ENCODE data around the gene HSPA1A. TPM values are rescaled to one million over a fixed set of nuclear protein-coding genes. Genes with fewer than 3 reads are reported as not detected.
A peak's percentile ranks its signal among the peaks of the same experiment; 100 is the strongest.

HSPA1A gene
- total and polyA plus RNA-seq, 9 of the 15 experiments (the other 6 are each of a cell fraction or from before 2014, with no cell fraction given) = 2.2 to 273 (median 107) TPM

- TF ChIP-seq MYNN (IDR thresholded peaks at IDR 0.05) = peak; percentile 98
- TF ChIP-seq MYNN (CRISPR knock-in tag; IDR thresholded peaks at IDR 0.05) = no peak
- no peak for TF ChIP-seq HNRNPK (IDR thresholded peaks at IDR 0.05; ENCODE audit: low read depth, low read length, poor library complexity, severe bottlenecking)
- no peak for TF ChIP-seq HDAC3 (IDR thresholded peaks at IDR 0.05; ENCODE audit: borderline replicate concordance, partially characterized antibody)
- TF ChIP-seq ZNF124 (CRISPR knock-in tag; IDR thresholded peaks at IDR 0.05) = no peak
- no peak for TF ChIP-seq U2AF2 (optimal IDR thresholded peaks at IDR 0.05; ENCODE audit: low read depth, low read length)
- TF ChIP-seq TRIM25 (IDR thresholded peaks at IDR 0.05; ENCODE audit: borderline replicate concordance) = no peak; the same call in 1 of the 2 replicates
- peak; percentile 83 for TF ChIP-seq SUPT5H (IDR thresholded peaks at IDR 0.05)
- peak; percentile 67 for TF ChIP-seq CC2D1A (IDR thresholded peaks at IDR 0.05)
- no peak for TF ChIP-seq ZNF184 (CRISPR knock-in tag; IDR thresholded peaks at IDR 0.05)
- peak; percentile 97 for TF ChIP-seq GATAD2A (IDR thresholded peaks at IDR 0.05)
- peak; percentile 83; the same call in 1 of the 2 replicates for TF ChIP-seq E2F1 (CRISPR knock-in tag; IDR thresholded peaks at IDR 0.05)
- TF ChIP-seq MYBL2 (IDR thresholded peaks at IDR 0.05; ENCODE audit: low read depth) = no peak
- no peak for TF ChIP-seq MYBL2 (CRISPR knock-in tag; IDR thresholded peaks at IDR 0.05; ENCODE audit: borderline replicate concordance)
- no peak for TF ChIP-seq ZNF274 (IDR thresholded peaks at IDR 0.05; ENCODE audit: borderline replicate concordance, low read depth, low read length)
- TF ChIP-seq KAT8 (IDR thresholded peaks at IDR 0.05; ENCODE audit: low read depth) = no peak
- TF ChIP-seq ETS1 (conservative IDR thresholded peaks at IDR 0.05; ENCODE audit: control insufficient read depth, low read depth, low read length) = peak; percentile 72; the same call in 1 of the 2 replicates
- peak; percentile 87 for TF ChIP-seq GTF2F1 (IDR thresholded peaks at IDR 0.05; ENCODE audit: low read depth, low read length)
- TF ChIP-seq CREB3 (tag; conservative IDR thresholded peaks at IDR 0.05; ENCODE audit: low read depth) = 0 out of 2 replicates have a peak, but pooled peaks have one; percentile 20
- TF ChIP-seq RBM15 (IDR thresholded peaks at IDR 0.05; ENCODE audit: insufficient read depth, low read length) = no peak
- TF ChIP-seq ZNF133 (CRISPR knock-in tag; IDR thresholded peaks at IDR 0.05) = no peak
- TF ChIP-seq SMAD2 (IDR thresholded peaks at IDR 0.05; ENCODE audit: low read depth, low read length) = no peak
- TF ChIP-seq ZBTB1 (CRISPR knock-in tag; IDR thresholded peaks at IDR 0.05; ENCODE audit: borderline replicate concordance, low read depth) = peak; percentile 57; the same call in 1 of the 2 replicates
- TF ChIP-seq CCNT2 (IDR thresholded peaks at IDR 0.05; ENCODE audit: borderline replicate concordance, extremely low read depth, insufficient read length, low read depth, low read length) = peak; percentile 98
Measured at GRCh38 chr6:31776989-31777666, 38.2 kb upstream of the HSPA1A start, which contains the start of gene VWA7 (continued).
